ENCODE measurements around the gene ERLEC1. TPM values are rescaled to one million over a fixed set of nuclear protein-coding genes. Genes with fewer than 3 reads are reported as not detected.

Gene ERLEC1
- total RNA-seq, 1 donor from 2014 or later = 20.9 TPM

DNA sequence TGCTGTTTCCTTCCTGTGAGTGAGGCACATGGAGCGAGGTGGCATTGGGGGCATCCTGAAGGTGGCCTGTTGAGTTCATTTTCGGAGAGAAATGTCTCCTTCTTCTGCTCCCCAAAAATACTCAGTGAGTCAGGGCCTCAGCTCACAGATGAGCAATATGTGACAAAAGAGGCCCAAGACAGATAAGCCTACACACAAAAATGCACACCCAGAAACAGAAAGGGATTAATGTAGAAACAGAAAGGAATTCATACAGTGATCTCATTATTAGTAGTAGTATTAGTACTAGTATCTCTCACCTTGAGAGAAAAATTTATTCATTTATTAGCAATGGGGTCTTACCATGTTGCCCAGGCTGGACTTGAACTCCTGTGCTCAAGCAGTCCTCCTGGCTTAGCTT, 67.8 kb downstream of the ERLEC1 start:
- peaks cover 9% of the 10 kb centered on the region for H3K36me3 Mint-ChIP-seq (ENCODE audit: unreplicated experiment)
- no peak overlapping the region for H3K27ac Mint-ChIP-seq (ENCODE audit: unreplicated experiment)
- TF ChIP-seq, protein P1, sequence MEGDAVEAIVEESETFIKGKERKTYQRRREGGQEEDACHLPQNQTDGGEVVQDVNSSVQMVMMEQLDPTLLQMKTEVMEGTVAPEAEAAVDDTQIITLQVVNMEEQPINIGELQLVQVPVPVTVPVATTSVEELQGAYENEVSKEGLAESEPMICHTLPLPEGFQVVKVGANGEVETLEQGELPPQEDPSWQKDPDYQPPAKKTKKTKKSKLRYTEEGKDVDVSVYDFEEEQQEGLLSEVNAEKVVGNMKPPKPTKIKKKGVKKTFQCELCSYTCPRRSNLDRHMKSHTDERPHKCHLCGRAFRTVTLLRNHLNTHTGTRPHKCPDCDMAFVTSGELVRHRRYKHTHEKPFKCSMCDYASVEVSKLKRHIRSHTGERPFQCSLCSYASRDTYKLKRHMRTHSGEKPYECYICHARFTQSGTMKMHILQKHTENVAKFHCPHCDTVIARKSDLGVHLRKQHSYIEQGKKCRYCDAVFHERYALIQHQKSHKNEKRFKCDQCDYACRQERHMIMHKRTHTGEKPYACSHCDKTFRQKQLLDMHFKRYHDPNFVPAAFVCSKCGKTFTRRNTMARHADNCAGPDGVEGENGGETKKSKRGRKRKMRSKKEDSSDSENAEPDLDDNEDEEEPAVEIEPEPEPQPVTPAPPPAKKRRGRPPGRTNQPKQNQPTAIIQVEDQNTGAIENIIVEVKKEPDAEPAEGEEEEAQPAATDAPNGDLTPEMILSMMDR (IDR thresholded peaks at IDR 0.05; ENCODE audit: partially characterized antibody, unreplicated experiment) = no peak
- H3K27me3 Mint-ChIP-seq (ENCODE audit: unreplicated experiment) = peaks cover 2% of the 10 kb centered on the region
- no peak for DNase-seq
- H3K4me3 Mint-ChIP-seq (ENCODE audit: unreplicated experiment) = no peak overlapping the region
- H3K9me3 Mint-ChIP-seq (ENCODE audit: unreplicated experiment) = peaks cover 1% of the 10 kb centered on the region
- peaks cover 9% of the 10 kb centered on the region for H3K4me1 Mint-ChIP-seq (ENCODE audit: low read depth, unreplicated experiment)

DNA sequence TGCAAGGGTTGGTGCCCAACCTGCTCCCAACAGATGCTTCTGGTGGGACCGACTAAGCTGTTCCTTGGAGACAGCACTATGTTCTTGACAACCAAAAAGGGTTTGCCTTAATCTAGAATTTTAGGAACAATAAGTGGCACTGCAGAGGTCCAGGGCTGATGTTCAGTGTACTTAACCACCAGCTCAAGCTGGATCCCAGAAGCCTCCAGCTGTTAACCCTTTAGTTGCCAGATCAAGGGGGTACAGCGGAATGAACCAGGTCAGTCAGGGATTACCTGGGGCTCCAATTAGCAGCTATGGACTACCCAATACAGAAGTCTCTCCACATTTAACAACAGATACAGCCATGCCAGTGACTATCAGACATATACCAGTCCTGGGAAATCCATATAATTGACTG, 69.4 kb downstream of the ERLEC1 start:
- Mint-ChIP-seq H3K27me3 (ENCODE audit: unreplicated experiment) (peaks cover 2% of the 10 kb centered on the region), H3K4me1 (ENCODE audit: low read depth, unreplicated experiment) (peaks cover 9% of the 10 kb centered on the region), H3K36me3 (ENCODE audit: unreplicated experiment) (peaks cover 9% of the 10 kb centered on the region), H3K4me3 (ENCODE audit: unreplicated experiment) (no peak overlapping the region), H3K9me3 (ENCODE audit: unreplicated experiment) (peaks cover 1% of the 10 kb centered on the region), H3K27ac (ENCODE audit: unreplicated experiment) (no peak overlapping the region)
- DNase-seq = no peak
- TF ChIP-seq, protein P1 (IDR thresholded peaks at IDR 0.05; ENCODE audit: partially characterized antibody, unreplicated experiment) = no peak

DNA sequence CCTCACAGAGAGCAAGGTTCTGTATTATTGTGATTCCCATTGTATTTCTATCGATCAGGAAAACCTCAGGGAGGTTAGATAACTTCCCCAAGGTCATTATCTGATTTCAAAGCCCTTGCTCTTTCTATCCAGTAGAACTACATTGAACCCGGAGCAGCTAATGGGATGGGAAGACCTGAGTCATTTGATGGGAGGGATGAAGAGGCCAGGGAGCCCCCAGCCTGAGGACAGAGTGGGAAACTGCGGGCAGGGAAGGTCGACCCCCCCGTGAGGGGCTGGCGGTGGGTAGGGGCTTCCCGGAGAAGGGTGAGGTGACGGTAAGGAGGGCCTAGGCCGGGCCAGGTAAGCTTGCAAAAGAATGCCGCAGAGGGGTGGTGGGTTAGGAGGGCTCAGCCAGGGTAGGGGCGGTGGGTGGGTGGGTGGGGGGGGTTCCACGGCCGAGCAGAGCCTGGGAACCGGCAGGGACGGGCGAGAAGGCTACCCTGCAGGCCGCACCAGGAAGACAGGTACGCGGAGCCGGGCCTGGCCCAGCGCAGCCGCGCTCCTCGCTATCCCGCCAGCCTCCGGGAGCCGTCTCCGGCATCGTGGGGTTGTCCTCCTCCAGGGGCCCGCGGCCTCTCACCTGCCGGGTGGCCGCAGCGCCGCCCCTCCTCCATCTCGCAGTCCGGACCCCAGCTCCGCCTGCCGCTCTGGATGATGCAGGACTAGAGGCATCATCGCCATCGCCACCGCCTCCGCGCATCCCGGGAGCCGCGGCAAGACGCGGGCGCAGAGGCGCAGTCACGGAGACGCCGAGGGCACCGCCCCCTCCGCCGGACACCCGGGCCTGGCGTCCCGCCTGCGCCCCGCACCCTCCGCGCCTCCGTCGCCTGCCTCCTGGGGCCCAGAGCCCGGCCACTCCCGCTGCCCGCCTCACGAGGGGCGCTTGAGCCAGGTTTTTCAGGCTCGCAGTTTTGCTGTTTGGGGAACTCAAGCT, 72.7 kb downstream of the ERLEC1 start, which contains the start of gene GPR75:
TSS of gene GPR75 (minus strand) at position 762 of the 976 bp plus-strand sequence. CDS start 5,211 bp downstream, outside the sequence.
- Mint-ChIP-seq H3K27me3 (ENCODE audit: unreplicated experiment) (no peaks in the 10 kb centered on the region), H3K27ac (ENCODE audit: unreplicated experiment) (no peak within 1 kb of the TSS), H3K4me3 (ENCODE audit: unreplicated experiment) (peak within 1 kb of the TSS; percentile 63), H3K9me3 (ENCODE audit: unreplicated experiment) (no peaks in the 10 kb centered on the region), H3K4me1 (ENCODE audit: low read depth, unreplicated experiment) (peaks cover 9% of the 10 kb centered on the region), H3K36me3 (ENCODE audit: unreplicated experiment) (peaks cover under 1% of the 10 kb centered on the region)
- DNase-seq = peak; percentile 63
- TF ChIP-seq, protein P1 (IDR thresholded peaks at IDR 0.05; ENCODE audit: partially characterized antibody, unreplicated experiment) = no peak

DNA sequence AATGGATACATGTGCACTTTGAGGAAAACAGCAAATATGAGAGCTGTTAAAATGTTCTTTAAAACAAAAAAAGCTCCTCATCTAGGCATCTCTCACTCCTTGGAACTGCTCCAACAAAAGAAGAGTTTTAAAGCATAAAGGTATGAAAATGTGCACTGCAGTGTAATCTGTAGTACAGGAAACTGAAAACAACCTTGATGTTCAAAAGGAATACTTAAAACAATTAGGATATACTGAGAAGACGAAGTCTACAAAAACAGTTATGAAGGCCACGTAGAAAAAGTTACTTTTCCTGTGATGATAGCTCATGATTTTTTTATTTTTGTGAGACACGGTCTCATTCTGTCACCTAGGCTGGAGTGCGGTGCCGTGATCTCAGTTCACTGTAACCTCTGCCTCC, 75.0 kb downstream of the ERLEC1 start:
- TF ChIP-seq, protein P1 (IDR thresholded peaks at IDR 0.05; ENCODE audit: partially characterized antibody, unreplicated experiment) = no peak
- no peaks in the 10 kb centered on the region for H3K36me3 Mint-ChIP-seq (ENCODE audit: unreplicated experiment)
- H3K27ac Mint-ChIP-seq (ENCODE audit: unreplicated experiment) = no peak overlapping the region
- no peaks in the 10 kb centered on the region for H3K9me3 Mint-ChIP-seq (ENCODE audit: unreplicated experiment)
- H3K4me3 Mint-ChIP-seq (ENCODE audit: unreplicated experiment) = no peak overlapping the region
- H3K4me1 Mint-ChIP-seq (ENCODE audit: low read depth, unreplicated experiment) = peaks cover 5% of the 10 kb centered on the region
- H3K27me3 Mint-ChIP-seq (ENCODE audit: unreplicated experiment) = peaks cover 2% of the 10 kb centered on the region
- DNase-seq = no peak
